Measurements from ENCODE around the gene ARNT2. TPM values are rescaled to one million over a fixed set of nuclear protein-coding genes. Genes with fewer than 3 reads are reported as not detected.
A peak's percentile ranks its signal among the peaks of the same experiment; 100 is the strongest.

Gene ARNT2
- total RNA-seq, 1 experiment from 2014 or later: not detected

DNA sequence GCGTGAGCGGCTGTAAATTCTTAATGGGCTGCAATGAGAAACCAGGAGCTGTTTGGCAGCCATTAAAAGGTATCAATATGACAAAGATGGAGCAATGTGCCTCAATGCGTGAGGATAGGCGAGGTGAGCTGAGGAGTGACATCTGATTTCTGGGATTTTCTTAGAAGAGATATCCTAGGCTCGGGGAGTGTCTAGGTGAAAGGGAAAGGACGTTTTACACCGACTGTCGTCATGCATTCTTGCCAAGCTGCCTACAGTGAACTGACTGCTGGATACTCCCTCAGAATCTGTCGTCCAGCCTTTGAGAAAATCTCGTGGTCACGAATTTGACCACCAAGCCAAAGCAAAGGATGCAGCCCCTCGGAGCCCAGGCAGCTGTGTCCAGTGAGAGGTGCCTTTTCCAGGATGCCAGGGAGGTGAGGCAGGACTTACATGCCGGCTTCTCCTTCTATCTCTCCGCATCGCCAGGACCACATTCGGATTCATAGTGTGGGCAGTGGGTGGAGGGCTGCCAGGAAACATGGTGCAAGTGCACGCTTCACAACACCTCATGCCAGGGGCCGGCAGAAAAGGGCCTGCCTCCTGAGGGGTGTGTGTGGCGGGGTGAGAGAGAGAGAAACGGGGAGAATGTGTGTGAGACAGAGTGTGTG is 210.7 kb downstream of the ARNT2 start:
- DNase-seq (ENCODE audit: low spot score): peak; percentile 33
- in situ Hi-C loops (cut with HindIII; ENCODE audit: low sequenced_read_pairs): no loop called here

- in situ Hi-C loops (cut with HindIII; ENCODE audit: low sequenced_read_pairs): no loop called here
- no peak for DNase-seq (ENCODE audit: low spot score)
Observed at GRCh38 chr15:80615361-80615736, 211.2 kb downstream of the ARNT2 start.

GRCh38 chr15:80615783-80616391 is 211.7 kb downstream of the ARNT2 start:
- in situ Hi-C loops (cut with HindIII; ENCODE audit: low sequenced_read_pairs): no loop called here
- DNase-seq (ENCODE audit: low spot score): peak; percentile 79

DNA sequence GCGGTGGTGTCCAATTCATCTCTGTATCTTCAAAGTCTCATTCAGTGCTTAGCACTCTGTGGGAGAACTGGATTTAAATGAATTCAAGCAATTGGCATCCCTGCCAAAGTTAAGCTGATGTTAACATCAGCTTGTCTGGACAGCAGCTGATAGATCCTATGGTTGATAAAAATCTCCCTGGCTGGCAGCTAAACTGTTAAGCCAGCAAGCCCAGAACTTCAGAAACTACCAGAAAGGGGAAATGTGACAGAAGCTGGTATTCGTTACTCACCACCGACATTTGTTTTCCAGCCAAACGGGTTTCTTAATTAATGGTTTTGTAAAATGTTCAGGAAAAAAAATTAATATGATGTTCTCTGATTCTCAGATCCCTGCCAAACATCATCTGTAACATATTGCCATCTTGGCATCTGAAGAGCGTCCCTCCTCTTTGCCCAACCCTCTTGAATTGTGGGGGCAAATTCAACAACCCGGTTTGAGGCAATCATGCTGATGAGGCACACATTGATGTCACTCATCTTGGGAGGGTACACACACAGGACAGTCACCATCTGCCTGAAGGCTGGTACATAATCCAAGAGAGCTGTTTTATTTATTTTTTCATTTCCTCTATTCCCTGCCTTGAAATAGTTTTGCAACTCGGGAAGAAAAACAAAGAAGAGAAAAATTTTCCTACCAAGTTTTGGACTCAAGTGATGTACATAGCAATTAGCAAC is 214.7 kb downstream of the ARNT2 start:
- no peak for DNase-seq (ENCODE audit: low spot score)
- in situ Hi-C loops (cut with HindIII; ENCODE audit: low sequenced_read_pairs): no loop called here

GRCh38 chr15:80619680-80620079 is 215.5 kb downstream of the ARNT2 start:
- DNase-seq (ENCODE audit: low spot score): peak; percentile 57
- in situ Hi-C loops (cut with HindIII; ENCODE audit: low sequenced_read_pairs): no loop called here

- in situ Hi-C loops (cut with HindIII; ENCODE audit: low sequenced_read_pairs): no loop called here
- no peak for DNase-seq (ENCODE audit: low spot score)
Observed at GRCh38 chr15:80620141-80620540, 216.0 kb downstream of the ARNT2 start.

DNA sequence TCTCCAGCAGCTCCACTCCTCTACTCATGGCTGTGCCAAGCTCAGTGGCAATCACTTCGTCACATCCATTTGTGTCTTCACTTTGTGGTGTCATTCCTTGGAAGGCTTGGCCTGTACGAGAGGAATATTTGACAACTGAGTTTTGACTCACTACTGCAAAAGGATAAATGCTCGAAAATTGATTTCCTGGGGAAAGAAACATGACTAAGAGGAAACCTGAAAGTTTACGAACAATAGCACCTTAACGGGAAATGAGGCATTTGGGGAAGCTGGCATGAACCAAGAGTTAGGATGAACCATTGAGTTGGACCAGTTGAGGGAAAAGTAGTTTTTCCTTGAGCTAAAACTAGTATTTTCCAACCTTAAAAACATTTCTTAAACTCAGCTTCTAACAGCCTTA is 216.7 kb downstream of the ARNT2 start:
- in situ Hi-C loops (cut with HindIII; ENCODE audit: low sequenced_read_pairs): no loop called here
- no peak for DNase-seq (ENCODE audit: low spot score)

DNA sequence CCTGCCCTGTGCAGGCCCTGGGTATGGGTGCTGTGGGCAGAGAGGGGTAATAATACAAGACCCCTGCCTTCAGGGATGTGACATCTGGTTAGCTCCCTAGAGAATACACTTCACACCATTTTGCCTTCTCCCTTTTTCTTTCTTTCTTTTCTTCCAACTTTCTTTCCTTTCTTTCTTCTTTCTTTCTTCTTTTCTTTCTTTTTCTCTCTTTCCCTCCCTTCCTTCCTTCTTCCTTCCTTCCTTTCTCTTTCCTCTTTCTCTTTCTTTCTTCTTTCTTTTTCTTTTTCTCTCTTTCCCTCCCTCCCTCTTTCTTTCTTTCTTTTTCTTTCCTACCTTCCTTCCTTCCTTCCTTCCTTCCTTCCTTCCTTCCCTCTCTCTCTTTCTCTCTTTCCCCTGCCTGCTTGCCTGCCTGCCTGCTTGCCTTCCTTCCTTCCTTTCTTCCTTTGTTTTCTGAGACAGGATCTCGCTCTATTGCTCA is 222.5 kb downstream of the ARNT2 start:
- in situ Hi-C loops (cut with HindIII; ENCODE audit: low sequenced_read_pairs): no loop called here
- no peak for DNase-seq (ENCODE audit: low spot score)

GRCh38 chr15:80629355-80629754 is 225.2 kb downstream of the ARNT2 start:
- in situ Hi-C loops (cut with HindIII; ENCODE audit: low sequenced_read_pairs): no loop called here

DNA sequence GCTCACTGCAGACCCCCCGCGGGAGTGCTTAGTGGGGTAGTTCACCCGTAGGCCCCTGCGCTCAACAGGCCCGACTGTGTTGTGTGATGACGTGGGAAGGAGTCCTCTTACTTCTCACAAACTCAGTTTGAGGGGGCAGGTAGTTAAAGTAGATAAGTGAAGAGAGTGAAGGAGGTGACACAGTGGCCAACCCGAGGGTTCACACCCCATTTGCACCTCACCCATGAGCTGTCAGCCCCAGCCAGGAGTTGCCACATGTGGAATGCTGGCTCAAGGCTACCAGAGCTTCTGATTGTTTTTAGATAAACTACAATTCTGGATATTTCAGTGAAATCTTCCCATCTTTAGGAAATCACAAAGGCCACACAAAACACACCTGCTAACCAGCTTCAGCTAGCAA is 226.8 kb downstream of the ARNT2 start:
- no peak for DNase-seq (ENCODE audit: low spot score)
- in situ Hi-C loops (cut with HindIII; ENCODE audit: low sequenced_read_pairs): no loop called here

More at GRCh38 chr15:80629355-80629754, 225.2 kb downstream of the ARNT2 start:
- no peak for DNase-seq (ENCODE audit: low spot score)

DNA sequence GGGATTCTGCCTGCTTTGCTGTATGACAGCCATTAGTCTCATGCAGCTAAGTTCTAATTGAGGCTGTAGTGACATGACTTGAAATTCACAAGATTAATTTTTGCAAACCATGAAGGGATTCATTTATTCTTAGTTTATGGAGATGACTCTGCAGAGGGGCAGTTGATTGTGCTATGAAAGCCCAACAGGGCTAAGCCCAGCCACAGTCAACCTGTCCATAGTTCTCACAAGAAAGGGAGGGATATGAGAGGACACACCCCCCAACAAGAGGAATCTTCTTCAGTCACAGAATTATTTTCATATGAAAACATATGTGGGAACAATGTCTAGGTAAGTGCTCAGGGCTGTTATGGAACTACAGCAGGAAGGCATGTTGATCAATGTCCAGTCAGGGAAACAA is 229.0 kb downstream of the ARNT2 start:
- DNase-seq (ENCODE audit: low spot score): no peak
- in situ Hi-C loops (cut with HindIII; ENCODE audit: low sequenced_read_pairs): no loop called here

DNA sequence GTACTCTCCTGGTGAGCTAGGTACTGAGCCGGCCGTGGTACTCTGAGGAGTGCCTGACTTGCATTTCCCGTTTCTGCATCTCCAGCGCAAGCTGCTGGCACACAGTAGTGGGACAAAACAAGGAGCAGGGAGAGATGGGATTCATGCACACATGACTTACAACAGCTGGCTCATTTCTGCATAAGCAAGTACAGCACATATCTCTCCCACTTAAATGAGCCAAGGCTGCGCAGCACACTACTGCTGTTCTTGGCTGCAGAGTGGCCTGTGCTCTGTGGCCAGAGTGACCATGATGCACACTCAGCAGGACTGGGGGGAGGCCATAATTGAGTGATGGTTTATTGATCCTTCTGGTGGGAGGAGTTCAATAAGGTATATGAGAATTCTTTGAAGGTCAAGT is 231.8 kb downstream of the ARNT2 start:
- no peak for DNase-seq (ENCODE audit: low spot score)
- in situ Hi-C loops (cut with HindIII; ENCODE audit: low sequenced_read_pairs): no loop called here

DNA sequence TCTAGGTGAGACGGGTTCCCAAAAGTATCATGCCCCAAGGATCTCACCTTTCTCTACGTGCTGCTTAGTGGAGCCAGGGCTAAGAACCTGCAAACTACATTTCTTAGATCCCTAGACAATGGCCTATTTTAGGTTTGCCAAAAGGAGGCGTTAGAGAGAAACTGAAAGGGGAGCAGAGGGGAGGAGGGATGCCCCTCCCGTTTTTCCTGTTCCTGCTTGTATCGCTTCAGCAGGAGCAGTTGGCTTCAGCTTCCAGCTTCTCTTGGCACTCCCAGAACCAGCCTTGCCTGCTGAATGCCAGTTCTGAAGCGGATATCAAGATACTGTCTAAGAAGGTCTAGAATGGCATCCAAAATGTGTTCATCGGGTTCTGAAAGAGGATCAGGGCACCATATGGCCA is 232.5 kb downstream of the ARNT2 start:
- DNase-seq (ENCODE audit: low spot score): peak; percentile 61
- in situ Hi-C loops (cut with HindIII; ENCODE audit: low sequenced_read_pairs): no loop called here

- no peak for DNase-seq (ENCODE audit: low spot score)
- in situ Hi-C loops (cut with HindIII; ENCODE audit: low sequenced_read_pairs): no loop called here
Observed at GRCh38 chr15:80637747-80638146, 233.6 kb downstream of the ARNT2 start.

DNA sequence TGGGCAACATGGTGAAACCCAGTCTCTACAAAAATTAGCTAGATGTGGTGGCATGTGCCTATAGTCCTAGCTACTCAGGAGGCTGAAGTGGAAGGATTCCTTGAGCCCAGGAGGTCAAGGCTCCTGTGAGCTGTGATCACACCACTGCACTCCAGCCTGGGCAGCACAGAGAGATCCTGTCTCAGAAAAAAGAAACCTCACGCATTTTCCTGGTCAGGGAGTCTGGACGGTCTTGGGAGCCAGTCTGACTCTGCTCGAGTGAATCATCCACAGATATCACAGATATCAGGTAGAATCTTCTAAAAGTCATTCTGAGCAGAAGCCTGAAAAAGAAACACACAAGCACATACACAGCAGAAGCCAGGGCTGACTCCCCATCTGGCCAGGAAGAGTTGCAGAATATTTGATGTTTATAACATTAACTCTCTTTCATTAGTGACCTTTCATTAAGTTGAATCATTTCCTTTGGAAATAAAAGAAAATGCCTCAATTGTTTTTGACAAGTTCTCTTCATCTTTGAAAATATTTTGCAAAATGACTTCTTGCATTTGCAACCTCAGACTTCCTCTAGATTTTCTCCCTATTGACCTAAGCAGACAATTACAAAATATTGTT is 234.5 kb downstream of the ARNT2 start:
- in situ Hi-C loops (cut with HindIII; ENCODE audit: low sequenced_read_pairs): no loop called here
- no peak for DNase-seq (ENCODE audit: low spot score)

DNA sequence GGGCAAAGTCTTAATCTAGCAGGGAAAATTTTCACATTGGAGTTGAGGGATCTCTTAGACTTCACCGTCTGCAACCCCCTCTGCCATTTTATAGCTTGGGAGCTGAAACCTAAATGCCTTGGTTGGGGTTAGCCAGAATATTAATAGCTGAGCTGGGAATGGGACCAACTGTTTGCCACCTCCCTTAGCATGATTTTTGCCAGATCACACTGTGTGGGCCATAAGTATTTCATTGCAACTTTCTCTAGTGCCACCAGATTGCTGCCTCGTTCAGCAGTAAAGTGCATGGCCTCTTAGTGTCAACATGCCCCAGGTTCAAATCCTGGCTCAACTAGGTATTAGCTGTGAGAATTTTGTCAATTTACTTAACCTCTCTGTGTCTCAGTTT is 235.0 kb downstream of the ARNT2 start:
- in situ Hi-C loops (cut with HindIII; ENCODE audit: low sequenced_read_pairs): no loop called here
- no peak for DNase-seq (ENCODE audit: low spot score)

DNA sequence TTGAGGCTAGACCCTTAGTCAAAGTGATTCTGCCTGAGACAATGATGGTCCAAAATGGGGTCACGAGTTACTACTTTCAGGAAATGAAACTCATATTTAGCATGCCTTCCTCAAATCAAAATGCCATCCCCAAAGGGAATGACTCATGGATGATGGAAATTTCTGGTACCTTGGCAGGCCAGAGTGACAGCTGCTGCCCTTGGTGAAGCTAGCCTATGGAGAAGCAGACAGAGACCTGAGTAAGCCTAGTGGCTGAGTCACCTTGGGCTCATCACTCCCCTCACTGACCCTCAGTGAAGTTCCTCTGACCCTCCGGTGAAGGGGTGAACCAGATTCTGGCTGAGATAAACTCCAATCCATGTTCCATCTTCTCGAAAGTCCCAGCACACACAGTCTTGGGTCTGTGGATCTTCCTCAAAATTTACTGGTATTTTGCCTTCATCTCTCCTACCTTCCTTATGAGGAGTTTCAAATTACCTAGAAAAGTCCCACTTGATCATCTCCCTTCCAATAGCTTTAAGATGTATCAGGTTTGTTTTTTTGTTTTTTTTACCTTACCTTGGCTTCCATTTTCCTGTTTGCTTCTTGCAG is 236.4 kb downstream of the ARNT2 start:
- in situ Hi-C loops (cut with HindIII; ENCODE audit: low sequenced_read_pairs): no loop called here

GRCh38 chr15:80641384-80641783 is 237.2 kb downstream of the ARNT2 start:
- in situ Hi-C loops (cut with HindIII; ENCODE audit: low sequenced_read_pairs): no loop called here
- DNase-seq (ENCODE audit: low spot score): no peak

More for the DNA sequence above, 236.4 kb downstream of the ARNT2 start:
- no peak for DNase-seq (ENCODE audit: low spot score)

DNA sequence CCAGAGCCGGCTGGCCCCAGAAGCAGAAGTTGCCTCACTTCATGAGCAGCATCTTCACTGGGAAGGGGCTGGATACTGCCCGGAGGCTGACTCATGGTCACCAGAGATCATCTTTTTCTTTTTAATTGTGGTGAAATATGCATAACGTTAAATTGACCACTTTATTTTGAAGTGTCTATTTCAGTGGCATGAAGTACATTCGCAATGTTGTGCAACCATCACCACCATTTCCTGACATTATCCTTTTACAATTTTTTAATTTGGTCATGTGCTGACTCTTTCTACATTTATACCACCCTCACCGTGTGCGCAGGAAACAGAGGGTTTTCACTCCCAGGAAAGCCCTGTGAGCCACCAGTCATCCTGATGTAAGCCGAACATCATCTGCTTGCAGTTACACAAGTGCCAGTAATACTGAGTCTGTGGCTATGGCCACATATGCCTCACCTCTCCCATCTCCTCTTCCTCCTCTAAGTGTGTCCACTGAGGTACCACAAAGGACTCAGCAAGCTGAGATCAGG is 239.3 kb downstream of the ARNT2 start:
- in situ Hi-C loops (cut with HindIII; ENCODE audit: low sequenced_read_pairs): no loop called here
- DNase-seq (ENCODE audit: low spot score): no peak
